ENCODE data around the gene PRSS38.
A peak's percentile ranks its signal among the peaks of the same experiment; 100 is the strongest.

Gene PRSS38

DNA sequence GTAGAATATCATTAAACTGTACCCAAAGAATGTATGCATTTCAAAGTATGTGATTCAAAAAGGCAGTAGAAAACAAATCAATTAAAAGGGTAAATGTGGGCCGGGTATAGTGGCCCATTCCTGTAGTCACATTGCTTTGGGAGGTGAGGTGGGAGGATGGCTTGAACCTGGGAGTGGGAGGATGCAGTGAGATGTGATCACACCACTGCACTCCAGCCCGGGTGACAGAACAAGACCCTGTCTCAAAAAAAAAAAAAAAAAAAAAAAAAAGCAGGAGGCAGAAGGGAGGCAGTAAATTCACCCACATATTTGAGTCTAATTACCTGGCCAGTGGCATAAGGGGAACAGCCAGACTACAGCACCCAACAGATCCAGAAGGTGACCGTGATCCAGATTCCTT is 17.9 kb upstream of the PRSS38 start:
- H3K4me1 ChIP-seq (ENCODE audit: control insufficient read depth in 2 of 2, insufficient read depth in 1 of 2, low read depth in 1 of 2, low read length in 2 of 2), result peaks cover 15 to 19% of the 10 kb centered on the region in 2 donors
- H3K27me3 ChIP-seq (ENCODE audit: control insufficient read depth in 3 of 3, insufficient read depth in 3 of 3, low read depth in 1 of 3, low read length in 3 of 3), result peaks cover 0 to 16% (median 0%) of the 10 kb centered on the region in 3 experiments
- no peak overlapping the region for H4K91ac ChIP-seq (ENCODE audit: low read depth, low read length, poor library complexity)
- WGBS, 2 donors (ENCODE audit: extremely low coverage in 2 of 2, insufficient read length in 2 of 2, insufficient replicate concordance in 1 of 2), result no CpG with 5 or more reads among the region's 3 CpGs
- H2AFZ ChIP-seq (ENCODE audit: low read length), result no peak overlapping the region
- H3K9me3 ChIP-seq (replicated peaks in 1 of 2; ENCODE audit: control insufficient read depth in 2 of 2, insufficient read depth in 1 of 2, low read depth in 1 of 2, low read length in 2 of 2), result no peaks in the 10 kb centered on the region
- no peak overlapping the region for H3K18ac ChIP-seq (ENCODE audit: low read length)
- H4K8ac ChIP-seq (ENCODE audit: low read depth, low read length), result no peak overlapping the region
- H2BK15ac ChIP-seq (ENCODE audit: low read length), result no peak overlapping the region
- no peak overlapping the region for H2BK5ac ChIP-seq (ENCODE audit: low read length)
- no peak overlapping the region for H3K23ac ChIP-seq (ENCODE audit: low read depth, low read length, poor library complexity)
- H3K79me1 ChIP-seq (ENCODE audit: low read depth, low read length), result no peaks in the 10 kb centered on the region
- no peak overlapping the region for H3K4ac ChIP-seq (ENCODE audit: low read length)
- H3K9ac ChIP-seq (ENCODE audit: low read depth, low read length, poor library complexity), result no peak overlapping the region
- H2AK5ac ChIP-seq (ENCODE audit: low read depth, low read length), result no peak overlapping the region
- H3K4me2 ChIP-seq (ENCODE audit: insufficient read depth, low read length, poor library complexity, severe bottlenecking), result no peak overlapping the region
- DNase-seq (ENCODE audit: low spot score), result no peak
- no peak overlapping the region for H2BK12ac ChIP-seq (ENCODE audit: low read length)
- H3K36me3 ChIP-seq (replicated peaks in 1 of 2; ENCODE audit: control insufficient read depth in 2 of 2, insufficient read depth in 2 of 2, low read length in 2 of 2), result no peaks in the 10 kb centered on the region
- H3K14ac ChIP-seq (ENCODE audit: low read length), result peak overlapping the region; percentile 38
- no peak overlapping the region for H3K4me3 ChIP-seq (ENCODE audit: low read length in 2 of 2)
- no peak overlapping the region for H3K27ac ChIP-seq (replicated peaks; ENCODE audit: low read length)
- no peak overlapping the region for H2BK120ac ChIP-seq (ENCODE audit: low read depth, low read length)

DNA sequence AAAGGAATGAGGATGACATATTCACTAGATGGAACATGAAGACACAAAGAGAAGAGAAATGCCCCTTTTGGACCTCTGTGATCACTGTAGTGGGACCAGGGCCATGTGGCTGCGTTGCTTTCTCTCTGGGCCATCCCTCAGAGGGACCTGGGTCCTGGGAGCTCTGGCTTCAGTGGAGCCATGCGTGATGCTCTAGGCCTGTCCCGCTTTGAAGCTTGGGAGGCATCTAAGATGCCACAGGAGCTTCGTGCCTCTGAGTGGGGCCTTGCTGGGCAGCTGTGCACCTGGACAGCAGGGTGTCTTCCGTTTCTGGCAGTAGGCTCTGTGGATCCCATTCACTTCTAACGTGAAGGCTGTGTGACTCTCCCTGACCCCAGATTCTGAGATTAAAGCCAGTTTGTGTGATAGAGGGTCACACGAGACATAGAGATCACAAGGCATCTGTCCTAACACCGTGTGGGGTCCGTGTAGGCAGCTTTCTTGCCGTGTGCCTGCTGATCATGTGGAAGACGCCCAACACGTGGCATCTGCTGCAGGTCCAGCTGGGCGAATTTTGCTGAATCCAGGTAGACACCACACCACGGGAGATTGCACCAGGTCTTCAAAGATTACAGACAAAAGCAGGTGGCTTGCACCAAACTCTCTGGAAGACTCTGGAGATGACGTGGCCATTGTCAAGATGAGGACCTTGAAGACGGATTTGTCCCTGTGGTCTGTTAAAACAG is 17.2 kb upstream of the PRSS38 start:
- WGBS, 2 donors (ENCODE audit: extremely low coverage in 2 of 2, insufficient read length in 2 of 2, insufficient replicate concordance in 1 of 2), result no CpG with 5 or more reads among the region's 16 CpGs
- H4K91ac ChIP-seq (ENCODE audit: low read depth, low read length, poor library complexity), result no peak overlapping the region
- no peak overlapping the region for H3K23ac ChIP-seq (ENCODE audit: low read depth, low read length, poor library complexity)
- no peak overlapping the region for H3K4me3 ChIP-seq (ENCODE audit: low read length in 2 of 2)
- H2BK5ac ChIP-seq (ENCODE audit: low read length), result no peak overlapping the region
- peak overlapping the region; percentile 24 for H2BK12ac ChIP-seq (ENCODE audit: low read length)
- no peak overlapping the region for H2AFZ ChIP-seq (ENCODE audit: low read length)
- H2AK5ac ChIP-seq (ENCODE audit: low read depth, low read length), result peak overlapping the region; percentile 76
- H3K4me2 ChIP-seq (ENCODE audit: insufficient read depth, low read length, poor library complexity, severe bottlenecking), result no peak overlapping the region
- H3K79me1 ChIP-seq (ENCODE audit: low read depth, low read length), result no peaks in the 10 kb centered on the region
- H3K18ac ChIP-seq (ENCODE audit: low read length), result peak overlapping the region; percentile 83
- H3K27me3 ChIP-seq (ENCODE audit: control insufficient read depth in 3 of 3, insufficient read depth in 3 of 3, low read depth in 1 of 3, low read length in 3 of 3), result peaks cover 0 to 16% (median 0%) of the 10 kb centered on the region in 3 experiments
- no peak overlapping the region for H3K27ac ChIP-seq (replicated peaks; ENCODE audit: low read length)
- DNase-seq (ENCODE audit: low spot score), result no peak
- H3K14ac ChIP-seq (ENCODE audit: low read length), result peak overlapping the region; percentile 38
- H4K8ac ChIP-seq (ENCODE audit: low read depth, low read length), result no peak overlapping the region
- peak overlapping the region; percentile 30 for H3K9ac ChIP-seq (ENCODE audit: low read depth, low read length, poor library complexity)
- no peaks in the 10 kb centered on the region for H3K9me3 ChIP-seq (replicated peaks in 1 of 2; ENCODE audit: control insufficient read depth in 2 of 2, insufficient read depth in 1 of 2, low read depth in 1 of 2, low read length in 2 of 2)
- H3K36me3 ChIP-seq (replicated peaks in 1 of 2; ENCODE audit: control insufficient read depth in 2 of 2, insufficient read depth in 2 of 2, low read length in 2 of 2), result no peaks in the 10 kb centered on the region
- H3K4me1 ChIP-seq (ENCODE audit: control insufficient read depth in 2 of 2, insufficient read depth in 1 of 2, low read depth in 1 of 2, low read length in 2 of 2), result peaks cover 12 to 14% of the 10 kb centered on the region in 2 donors
- H2BK15ac ChIP-seq (ENCODE audit: low read length), result no peak overlapping the region
- H3K4ac ChIP-seq (ENCODE audit: low read length), result no peak overlapping the region
- no peak overlapping the region for H2BK120ac ChIP-seq (ENCODE audit: low read depth, low read length)

DNA sequence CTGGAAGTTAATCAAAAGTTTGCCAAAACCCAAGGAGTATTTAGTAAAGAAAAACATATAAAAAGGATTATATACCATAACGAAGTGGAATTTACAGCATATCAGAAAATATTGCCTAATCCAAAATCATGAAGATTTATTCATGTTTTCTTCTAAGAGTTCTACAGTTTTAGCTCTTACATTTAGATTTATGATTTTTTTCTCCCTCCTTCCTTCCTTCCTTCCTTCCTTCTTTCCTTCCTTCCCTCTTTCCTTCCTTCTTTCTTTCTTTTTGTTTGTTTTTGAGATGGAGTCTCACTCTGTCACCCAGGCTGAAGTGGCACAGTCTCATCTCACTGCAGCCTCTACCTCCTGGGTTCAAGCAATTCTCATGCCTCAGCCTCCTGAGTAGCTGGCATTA is 15.7 kb upstream of the PRSS38 start:
- no peaks in the 10 kb centered on the region for H3K9me3 ChIP-seq (replicated peaks in 1 of 2; ENCODE audit: control insufficient read depth in 2 of 2, insufficient read depth in 1 of 2, low read depth in 1 of 2, low read length in 2 of 2)
- H3K4ac ChIP-seq (ENCODE audit: low read length), result no peak overlapping the region
- H3K9ac ChIP-seq (ENCODE audit: low read depth, low read length, poor library complexity), result no peak overlapping the region
- no peaks in the 10 kb centered on the region for H3K79me1 ChIP-seq (ENCODE audit: low read depth, low read length)
- no peak overlapping the region for H3K14ac ChIP-seq (ENCODE audit: low read length)
- no peaks in the 10 kb centered on the region for H3K36me3 ChIP-seq (replicated peaks in 1 of 2; ENCODE audit: control insufficient read depth in 2 of 2, insufficient read depth in 2 of 2, low read length in 2 of 2)
- no peak overlapping the region for H2BK15ac ChIP-seq (ENCODE audit: low read length)
- no peak overlapping the region for H3K23ac ChIP-seq (ENCODE audit: low read depth, low read length, poor library complexity)
- WGBS, 2 donors (ENCODE audit: extremely low coverage in 2 of 2, insufficient read length in 2 of 2, insufficient replicate concordance in 1 of 2), result no CpG with 5 or more reads among the region's 1 CpG
- no peak overlapping the region for H3K4me2 ChIP-seq (ENCODE audit: insufficient read depth, low read length, poor library complexity, severe bottlenecking)
- H4K91ac ChIP-seq (ENCODE audit: low read depth, low read length, poor library complexity), result no peak overlapping the region
- H2BK5ac ChIP-seq (ENCODE audit: low read length), result no peak overlapping the region
- H3K4me3 ChIP-seq (ENCODE audit: low read length in 2 of 2), result no peak overlapping the region
- no peak overlapping the region for H2AK5ac ChIP-seq (ENCODE audit: low read depth, low read length)
- H3K18ac ChIP-seq (ENCODE audit: low read length), result no peak overlapping the region
- no peak overlapping the region for H4K8ac ChIP-seq (ENCODE audit: low read depth, low read length)
- H3K27me3 ChIP-seq (ENCODE audit: control insufficient read depth in 3 of 3, insufficient read depth in 3 of 3, low read depth in 1 of 3, low read length in 3 of 3), result peaks cover 0 to 10% (median 0%) of the 10 kb centered on the region in 3 experiments
- H2AFZ ChIP-seq (ENCODE audit: low read length), result no peak overlapping the region
- no peak overlapping the region for H2BK120ac ChIP-seq (ENCODE audit: low read depth, low read length)
- H2BK12ac ChIP-seq (ENCODE audit: low read length), result no peak overlapping the region
- peaks cover 0 to 2% of the 10 kb centered on the region in 2 donors for H3K4me1 ChIP-seq (ENCODE audit: control insufficient read depth in 2 of 2, insufficient read depth in 1 of 2, low read depth in 1 of 2, low read length in 2 of 2)
- H3K27ac ChIP-seq (replicated peaks; ENCODE audit: low read length), result no peak overlapping the region
- DNase-seq (ENCODE audit: low spot score), result no peak

DNA sequence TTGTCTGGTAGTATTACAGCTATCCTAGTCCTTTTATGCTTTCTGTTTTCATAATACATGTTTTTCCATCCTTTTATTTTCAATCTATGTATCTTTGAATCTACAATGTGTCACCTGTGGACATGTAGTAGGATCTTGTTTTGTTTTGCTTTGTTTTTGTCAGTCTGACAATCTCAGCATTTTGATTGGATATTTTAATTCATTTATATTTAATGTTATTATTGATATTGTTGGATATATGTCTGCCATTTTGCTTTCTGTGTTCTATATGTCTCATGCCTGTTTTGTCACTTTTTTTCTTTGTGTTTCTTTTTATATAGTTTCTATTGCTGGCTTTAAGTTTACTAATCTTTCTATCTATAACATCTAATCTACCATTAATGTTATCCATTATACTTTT is 11.5 kb upstream of the PRSS38 start:
- H4K91ac ChIP-seq (ENCODE audit: low read depth, low read length, poor library complexity), result no peak overlapping the region
- no peak overlapping the region for H3K18ac ChIP-seq (ENCODE audit: low read length)
- no peak overlapping the region for H2BK15ac ChIP-seq (ENCODE audit: low read length)
- no peak for DNase-seq (ENCODE audit: low spot score)
- no peak overlapping the region for H4K8ac ChIP-seq (ENCODE audit: low read depth, low read length)
- H2BK12ac ChIP-seq (ENCODE audit: low read length), result no peak overlapping the region
- no peak overlapping the region for H2AFZ ChIP-seq (ENCODE audit: low read length)
- H2BK5ac ChIP-seq (ENCODE audit: low read length), result no peak overlapping the region
- no peak overlapping the region for H3K9ac ChIP-seq (ENCODE audit: low read depth, low read length, poor library complexity)
- no peak overlapping the region for H2AK5ac ChIP-seq (ENCODE audit: low read depth, low read length)
- no peaks in the 10 kb centered on the region for H3K79me1 ChIP-seq (ENCODE audit: low read depth, low read length)
- H3K4me3 ChIP-seq (ENCODE audit: low read length in 2 of 2), result no peak overlapping the region
- no peak overlapping the region for H3K4ac ChIP-seq (ENCODE audit: low read length)
- H3K4me2 ChIP-seq (ENCODE audit: insufficient read depth, low read length, poor library complexity, severe bottlenecking), result no peak overlapping the region
- no peaks in the 10 kb centered on the region for H3K36me3 ChIP-seq (replicated peaks in 1 of 2; ENCODE audit: control insufficient read depth in 2 of 2, insufficient read depth in 2 of 2, low read length in 2 of 2)
- no peaks in the 10 kb centered on the region for H3K4me1 ChIP-seq (ENCODE audit: control insufficient read depth in 2 of 2, insufficient read depth in 1 of 2, low read depth in 1 of 2, low read length in 2 of 2)
- no peak overlapping the region for H3K14ac ChIP-seq (ENCODE audit: low read length)
- H3K27ac ChIP-seq (replicated peaks; ENCODE audit: low read length), result no peak overlapping the region
- no peak overlapping the region for H3K23ac ChIP-seq (ENCODE audit: low read depth, low read length, poor library complexity)
- H2BK120ac ChIP-seq (ENCODE audit: low read depth, low read length), result no peak overlapping the region
- no peaks in the 10 kb centered on the region for H3K27me3 ChIP-seq (ENCODE audit: control insufficient read depth in 3 of 3, insufficient read depth in 3 of 3, low read depth in 1 of 3, low read length in 3 of 3)
- no peaks in the 10 kb centered on the region for H3K9me3 ChIP-seq (replicated peaks in 1 of 2; ENCODE audit: control insufficient read depth in 2 of 2, insufficient read depth in 1 of 2, low read depth in 1 of 2, low read length in 2 of 2)

All from neuronal stem cell (in vitro differentiated cells).